Astrocyte (in vitro differentiated cells and primary cell): ENCODE measurements around the gene EXO1. TPM values are rescaled to one million over a fixed set of nuclear protein-coding genes. Genes with fewer than 3 reads are reported as not detected.

ENCODE experiments used
- DNase-seq: peaks from one replicate; pipeline ENCODE4 v3.0.0-alpha.2; 2010; ENCODE audit warnings: low read depth
- FAIRE-seq: peaks from 2 replicates; lab custom pipeline; 2011; peaks lifted over from hg19 to GRCh38; lab: Jason Lieb, UNC
- H2AFZ ChIP-seq: 2 replicates; pipeline ENCODE4 v1.6.0; 2012; ENCODE audit warnings: low read depth, low read length, inconsistent platforms
- H3K27ac ChIP-seq: 2 replicates; pipeline ENCODE4 v1.5.1; 2011; ENCODE audit warnings: low read depth, low read length, inconsistent platforms
- H3K27me3 ChIP-seq: 2 replicates; pipeline ENCODE4 v1.6.0; 2011; ENCODE audit warnings: low read length, inconsistent platforms; ENCODE audit not compliant: insufficient read depth
- H3K36me3 ChIP-seq: 2 replicates; pipeline ENCODE4 v1.5.1; 2011; ENCODE audit warnings: low read length, inconsistent platforms; ENCODE audit not compliant: insufficient read depth
- H3K4me1 ChIP-seq: 2 replicates; pipeline ENCODE4 v1.5.1; 2011; ENCODE audit warnings: low read length, inconsistent platforms; ENCODE audit not compliant: insufficient read depth
- H3K4me2 ChIP-seq: 2 replicates; pipeline ENCODE4 v1.6.0; 2012; ENCODE audit warnings: low read length, inconsistent platforms
- H3K4me3 ChIP-seq: 2 replicates; pipeline ENCODE4 v1.5.1; 2011; ENCODE audit warnings: low read depth, mild to moderate bottlenecking, low read length, inconsistent platforms; ENCODE audit not compliant: insufficient read depth
- H3K79me2 ChIP-seq: 2 replicates; pipeline ENCODE4 v1.6.0; 2012; ENCODE audit warnings: mild to moderate bottlenecking, low read length, inconsistent platforms; ENCODE audit not compliant: insufficient read depth
- H3K9ac ChIP-seq: 2 replicates; pipeline ENCODE4 v1.6.0; 2012; ENCODE audit warnings: mild to moderate bottlenecking, low read length, inconsistent platforms
- H3K9me3 ChIP-seq: 2 replicates; pipeline ENCODE4 v1.5.1; 2012; ENCODE audit warnings: low read depth, mild to moderate bottlenecking, low read length, inconsistent platforms; ENCODE audit not compliant: insufficient read depth
- H4K20me1 ChIP-seq: 2 replicates; pipeline ENCODE4 v1.6.0; 2012; ENCODE audit warnings: low read length, inconsistent platforms; ENCODE audit not compliant: insufficient read depth
- H3K27ac Mint-ChIP-seq: one replicate; pipeline ENCODE4 v1.8.0; 2021; ENCODE audit warnings: mild to moderate bottlenecking, mixed read lengths; ENCODE audit not compliant: unreplicated experiment
- H3K27me3 Mint-ChIP-seq: one replicate; pipeline ENCODE4 v1.8.0; 2021; ENCODE audit warnings: low read depth, mixed read lengths; ENCODE audit not compliant: unreplicated experiment
- H3K36me3 Mint-ChIP-seq: one replicate; pipeline ENCODE4 v1.8.0; 2021; ENCODE audit warnings: low read depth, mixed read lengths; ENCODE audit not compliant: unreplicated experiment
- H3K4me1 Mint-ChIP-seq: one replicate; pipeline ENCODE4 v1.8.0; 2021; ENCODE audit warnings: low read depth, mixed read lengths; ENCODE audit not compliant: unreplicated experiment
- H3K4me3 Mint-ChIP-seq: one replicate; pipeline ENCODE4 v1.8.0; 2021; ENCODE audit warnings: mild to moderate bottlenecking, moderate library complexity, mixed read lengths; ENCODE audit not compliant: unreplicated experiment
- H3K9me3 Mint-ChIP-seq: one replicate; pipeline ENCODE4 v1.8.0; 2021; ENCODE audit warnings: mild to moderate bottlenecking, mixed read lengths; ENCODE audit not compliant: unreplicated experiment
- EZH2 ChIP-seq: IDR thresholded peaks from 2 replicates; pipeline ENCODE4 v1.6.1; 2012; ENCODE audit warnings: mild to moderate bottlenecking, low read length, inconsistent platforms; ENCODE audit not compliant: insufficient read depth
- total RNA-seq: library from RNA; stranded (reverse); gene quantifications from 2 replicates; pipeline ENCODE4 v1.2.1, GENCODE V29; 2021
- TF ChIP-seq, protein P1 (sequence below): IDR thresholded peaks from 2 replicates; pipeline ENCODE4 v1.5.1; 2011; ENCODE audit warnings: low read depth, mild to moderate bottlenecking, inconsistent platforms, low read length, moderate library complexity; ENCODE audit not compliant: insufficient read depth

Gene EXO1
- total RNA-seq, 1 donor from 2014 or later = 3.8 TPM

DNA sequence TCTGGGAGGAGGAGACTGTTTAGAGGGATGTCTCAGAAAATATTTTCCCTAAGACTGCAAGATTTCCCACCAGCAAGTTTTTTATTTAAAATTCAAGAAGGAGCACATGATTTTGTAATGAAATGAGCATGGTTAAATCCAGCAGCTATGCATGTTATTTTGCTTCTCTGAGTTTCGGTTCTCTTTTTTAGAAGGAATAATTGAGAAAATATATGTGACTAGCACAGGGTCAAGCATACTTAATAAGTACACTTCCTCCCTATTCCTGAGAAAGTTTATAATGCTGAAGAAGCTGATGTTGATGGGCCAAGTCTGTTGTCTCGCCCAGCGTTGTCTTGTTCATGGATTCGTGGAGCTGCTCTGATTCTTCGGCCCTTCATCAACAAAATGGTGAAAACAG is 51.2 kb downstream of the EXO1 start:
- TF ChIP-seq, protein P1, sequence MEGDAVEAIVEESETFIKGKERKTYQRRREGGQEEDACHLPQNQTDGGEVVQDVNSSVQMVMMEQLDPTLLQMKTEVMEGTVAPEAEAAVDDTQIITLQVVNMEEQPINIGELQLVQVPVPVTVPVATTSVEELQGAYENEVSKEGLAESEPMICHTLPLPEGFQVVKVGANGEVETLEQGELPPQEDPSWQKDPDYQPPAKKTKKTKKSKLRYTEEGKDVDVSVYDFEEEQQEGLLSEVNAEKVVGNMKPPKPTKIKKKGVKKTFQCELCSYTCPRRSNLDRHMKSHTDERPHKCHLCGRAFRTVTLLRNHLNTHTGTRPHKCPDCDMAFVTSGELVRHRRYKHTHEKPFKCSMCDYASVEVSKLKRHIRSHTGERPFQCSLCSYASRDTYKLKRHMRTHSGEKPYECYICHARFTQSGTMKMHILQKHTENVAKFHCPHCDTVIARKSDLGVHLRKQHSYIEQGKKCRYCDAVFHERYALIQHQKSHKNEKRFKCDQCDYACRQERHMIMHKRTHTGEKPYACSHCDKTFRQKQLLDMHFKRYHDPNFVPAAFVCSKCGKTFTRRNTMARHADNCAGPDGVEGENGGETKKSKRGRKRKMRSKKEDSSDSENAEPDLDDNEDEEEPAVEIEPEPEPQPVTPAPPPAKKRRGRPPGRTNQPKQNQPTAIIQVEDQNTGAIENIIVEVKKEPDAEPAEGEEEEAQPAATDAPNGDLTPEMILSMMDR = no peak
- no peak for TF ChIP-seq EZH2
- H2AFZ ChIP-seq = no peak overlapping the region
- H3K27ac Mint-ChIP-seq = no peak overlapping the region
- no peaks in the 10 kb centered on the region for H3K27me3 Mint-ChIP-seq
- H3K4me3 ChIP-seq = no peak overlapping the region
- no peaks in the 10 kb centered on the region for H3K36me3 ChIP-seq
- no peak overlapping the region for H3K4me3 Mint-ChIP-seq
- no peaks in the 10 kb centered on the region for H3K79me2 ChIP-seq
- no peaks in the 10 kb centered on the region for H3K27me3 ChIP-seq
- H3K4me2 ChIP-seq = no peak overlapping the region
- no peaks in the 10 kb centered on the region for H3K9me3 Mint-ChIP-seq
- FAIRE-seq = no peak
- no peak overlapping the region for H3K27ac ChIP-seq
- no peak for DNase-seq
- no peaks in the 10 kb centered on the region for H3K36me3 Mint-ChIP-seq
- H3K9me3 ChIP-seq = no peaks in the 10 kb centered on the region
- no peak overlapping the region for H3K9ac ChIP-seq
- H3K4me1 Mint-ChIP-seq = peaks cover 6% of the 10 kb centered on the region
- H3K4me1 ChIP-seq = no peaks in the 10 kb centered on the region
- no peaks in the 10 kb centered on the region for H4K20me1 ChIP-seq

- TF ChIP-seq, protein P1 = no peak
- TF ChIP-seq EZH2 = no peak
- H3K4me1 Mint-ChIP-seq = peaks cover 6% of the 10 kb centered on the region
- Histone ChIP-seq H3K36me3 (no peaks in the 10 kb centered on the region), H2AFZ (no peak overlapping the region), H3K27me3 (no peaks in the 10 kb centered on the region), H3K9me3 (no peaks in the 10 kb centered on the region), H3K4me2 (no peak overlapping the region), H3K9ac (no peak overlapping the region), H3K4me1 (no peaks in the 10 kb centered on the region), H3K79me2 (no peaks in the 10 kb centered on the region), H3K4me3 (no peak overlapping the region), H3K27ac (no peak overlapping the region), H4K20me1 (no peaks in the 10 kb centered on the region)
- no peak overlapping the region for H3K27ac Mint-ChIP-seq
- DNase-seq = no peak
- H3K27me3 Mint-ChIP-seq = no peaks in the 10 kb centered on the region
- H3K36me3 Mint-ChIP-seq = no peaks in the 10 kb centered on the region
- no peaks in the 10 kb centered on the region for H3K9me3 Mint-ChIP-seq
- FAIRE-seq = no peak
- no peak overlapping the region for H3K4me3 Mint-ChIP-seq
Observed at GRCh38 chr1:241900381-241900780, 52.4 kb downstream of the EXO1 start.

DNA sequence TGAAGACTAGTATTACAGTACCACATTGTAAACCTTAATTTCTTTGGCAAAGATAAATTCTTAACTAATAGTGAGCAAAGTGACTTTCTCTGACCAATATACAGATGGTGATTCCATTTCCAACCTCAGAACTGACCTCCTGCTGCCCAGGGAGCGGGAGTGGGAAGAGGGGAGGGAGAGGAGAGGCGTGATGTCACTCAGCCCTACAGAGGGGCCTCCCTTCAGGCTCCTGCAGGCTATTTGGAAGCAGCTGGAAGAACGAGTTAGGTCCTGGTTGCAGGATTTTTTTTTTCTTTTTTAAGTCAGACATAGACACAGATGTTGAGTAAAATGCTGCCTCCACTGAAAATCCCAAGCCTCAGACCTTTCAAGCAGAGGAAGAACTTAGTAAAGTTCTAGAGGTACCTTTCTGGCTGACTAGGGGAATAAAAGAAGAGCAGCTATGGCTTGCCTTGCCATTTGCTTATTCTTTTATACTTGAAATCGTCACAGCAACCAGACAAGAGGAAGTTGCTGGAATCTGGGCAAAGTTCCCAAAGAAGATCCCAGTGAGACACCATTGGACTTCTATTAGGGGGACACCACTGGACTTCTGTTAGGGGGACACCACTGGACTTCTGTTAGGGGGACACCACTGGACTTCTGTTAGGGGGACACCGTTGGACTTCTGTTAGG is 54.5 kb downstream of the EXO1 start:
- no peaks in the 10 kb centered on the region for H3K9me3 Mint-ChIP-seq
- Histone ChIP-seq H2AFZ (no peak overlapping the region), H3K9ac (no peak overlapping the region), H3K4me1 (no peaks in the 10 kb centered on the region), H3K4me2 (no peak overlapping the region), H3K27me3 (no peaks in the 10 kb centered on the region), H3K36me3 (no peaks in the 10 kb centered on the region), H4K20me1 (no peaks in the 10 kb centered on the region), H3K79me2 (no peaks in the 10 kb centered on the region), H3K27ac (no peak overlapping the region), H3K4me3 (no peak overlapping the region), H3K9me3 (no peaks in the 10 kb centered on the region)
- no peak overlapping the region for H3K4me3 Mint-ChIP-seq
- TF ChIP-seq, protein P1 = no peak
- no peak for TF ChIP-seq EZH2
- DNase-seq (no peak), FAIRE-seq (no peak)
- H3K36me3 Mint-ChIP-seq = no peaks in the 10 kb centered on the region
- peaks cover 6% of the 10 kb centered on the region for H3K4me1 Mint-ChIP-seq
- no peak overlapping the region for H3K27ac Mint-ChIP-seq
- H3K27me3 Mint-ChIP-seq = no peaks in the 10 kb centered on the region
